GM10266 (cell line): ENCODE results near the gene ST8SIA2.

Experiments used
- DNase-seq: peaks from one replicate; pipeline ENCODE4 v3.0.0; 2012; ENCODE audit errors: extremely low spot score
- TF ChIP-seq, protein P1 (sequence below): IDR thresholded peaks from 2 replicates; pipeline ENCODE4 v1.5.1; 2012; ENCODE audit warnings: mild to moderate bottlenecking, low read depth; ENCODE audit not compliant: control insufficient read depth, insufficient read depth; ENCODE audit errors: missing control alignments

ST8SIA2 gene

DNA sequence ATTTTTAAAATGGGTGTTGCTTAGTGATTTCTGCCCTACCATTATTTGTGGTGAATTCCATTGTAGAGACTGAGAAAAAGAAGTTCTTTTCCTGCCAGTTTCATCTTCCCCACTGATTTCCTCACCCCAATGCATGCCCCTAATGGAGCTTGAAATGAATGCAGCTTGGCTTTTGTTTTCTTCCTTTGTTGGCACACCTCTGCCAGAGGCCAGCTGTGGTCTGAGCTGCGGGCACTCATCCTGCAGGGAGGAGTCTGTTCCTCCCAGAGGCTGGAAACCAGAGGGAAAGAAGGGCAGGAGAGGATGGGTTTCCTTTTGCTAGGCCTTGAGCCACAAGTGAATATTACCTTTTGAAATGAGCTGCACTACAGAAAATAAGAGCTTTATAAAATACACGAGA, 9.3 kb upstream of the ST8SIA2 start:
- DNase-seq: no peak
- TF ChIP-seq, protein P1, sequence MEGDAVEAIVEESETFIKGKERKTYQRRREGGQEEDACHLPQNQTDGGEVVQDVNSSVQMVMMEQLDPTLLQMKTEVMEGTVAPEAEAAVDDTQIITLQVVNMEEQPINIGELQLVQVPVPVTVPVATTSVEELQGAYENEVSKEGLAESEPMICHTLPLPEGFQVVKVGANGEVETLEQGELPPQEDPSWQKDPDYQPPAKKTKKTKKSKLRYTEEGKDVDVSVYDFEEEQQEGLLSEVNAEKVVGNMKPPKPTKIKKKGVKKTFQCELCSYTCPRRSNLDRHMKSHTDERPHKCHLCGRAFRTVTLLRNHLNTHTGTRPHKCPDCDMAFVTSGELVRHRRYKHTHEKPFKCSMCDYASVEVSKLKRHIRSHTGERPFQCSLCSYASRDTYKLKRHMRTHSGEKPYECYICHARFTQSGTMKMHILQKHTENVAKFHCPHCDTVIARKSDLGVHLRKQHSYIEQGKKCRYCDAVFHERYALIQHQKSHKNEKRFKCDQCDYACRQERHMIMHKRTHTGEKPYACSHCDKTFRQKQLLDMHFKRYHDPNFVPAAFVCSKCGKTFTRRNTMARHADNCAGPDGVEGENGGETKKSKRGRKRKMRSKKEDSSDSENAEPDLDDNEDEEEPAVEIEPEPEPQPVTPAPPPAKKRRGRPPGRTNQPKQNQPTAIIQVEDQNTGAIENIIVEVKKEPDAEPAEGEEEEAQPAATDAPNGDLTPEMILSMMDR: no peak

DNA sequence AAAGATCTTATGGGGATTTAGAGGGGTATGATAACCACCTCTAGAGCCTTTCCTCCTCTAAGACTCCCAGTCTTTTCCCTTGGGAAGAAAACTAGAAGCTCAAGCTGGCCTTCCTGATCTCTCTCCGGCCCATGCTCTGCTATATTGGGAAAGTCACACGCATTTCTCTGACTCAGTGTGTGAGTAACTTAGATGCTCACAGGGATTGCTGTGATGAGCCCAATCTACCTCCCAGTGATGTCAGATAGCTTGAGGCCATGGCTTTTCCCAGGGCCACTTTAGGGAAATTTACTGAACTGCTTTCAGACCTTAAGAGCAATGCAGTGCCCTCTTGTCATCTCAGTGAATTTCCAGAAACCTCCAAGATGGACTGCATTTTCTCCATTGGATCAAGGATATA, 8.6 kb upstream of the ST8SIA2 start:
- TF ChIP-seq, protein P1: no peak
- DNase-seq: no peak

DNA sequence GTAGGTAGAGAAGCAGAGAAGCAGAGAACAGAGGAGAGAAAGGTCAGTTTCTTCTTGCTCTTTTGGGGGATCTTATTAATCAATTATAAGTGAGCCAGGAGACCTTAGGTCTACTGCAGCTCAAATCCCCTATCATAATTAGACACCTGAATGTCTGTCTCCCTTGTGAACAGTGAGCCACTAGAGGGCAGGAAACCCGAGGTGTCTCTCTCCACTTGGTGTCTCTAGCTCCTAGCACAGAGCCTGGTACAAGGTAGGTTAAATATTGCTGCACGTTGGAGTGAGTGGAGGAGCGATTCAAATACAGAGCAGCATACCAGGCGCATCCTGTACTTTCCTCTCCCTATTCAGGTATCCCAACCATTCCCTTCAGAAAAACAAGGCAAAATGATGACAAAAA, 2.0 kb upstream of the ST8SIA2 start:
- TF ChIP-seq, protein P1: peak; percentile 37
- peak; percentile 47 for DNase-seq

DNA sequence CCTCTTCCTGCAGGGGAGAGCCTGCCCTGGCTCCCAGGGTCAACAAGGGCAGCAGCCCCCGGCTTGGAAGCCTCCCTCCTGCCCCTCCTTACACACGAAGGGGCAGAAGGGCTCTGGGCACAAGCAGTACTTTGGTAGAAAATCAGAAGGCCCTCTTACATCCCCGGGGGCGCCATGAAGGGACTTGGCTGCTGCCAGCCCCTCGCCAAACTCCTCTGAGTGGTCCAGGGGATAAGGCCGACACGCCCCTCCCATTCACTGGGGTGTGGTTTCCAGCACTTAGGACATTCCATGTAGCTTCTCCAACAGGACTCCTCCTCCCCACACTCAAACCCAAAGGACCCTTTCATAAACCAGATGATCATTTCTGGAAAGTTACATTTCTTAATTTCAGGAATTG, 1.2 kb upstream of the ST8SIA2 start:
- DNase-seq: no peak

DNA sequence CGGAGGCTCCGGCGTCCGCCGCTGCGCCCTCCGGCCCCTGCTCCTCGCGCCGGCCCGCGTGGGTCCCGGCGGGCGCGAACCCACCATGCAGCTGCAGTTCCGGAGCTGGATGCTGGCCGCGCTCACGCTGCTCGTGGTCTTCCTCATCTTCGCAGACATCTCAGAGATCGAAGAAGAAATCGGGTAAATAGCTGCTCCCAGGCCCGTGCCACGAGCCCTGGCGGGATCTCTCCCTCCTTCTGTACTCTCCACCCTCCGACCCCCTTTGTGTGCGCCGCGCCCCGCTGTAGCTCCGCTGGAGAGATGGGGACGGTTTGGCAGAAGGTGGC, 263 bp downstream of the ST8SIA2 start:
- DNase-seq: no peak
- TF ChIP-seq, protein P1: no peak

More for the DNA sequence above, 1.2 kb upstream of the ST8SIA2 start:
- TF ChIP-seq, protein P1: no peak

DNA sequence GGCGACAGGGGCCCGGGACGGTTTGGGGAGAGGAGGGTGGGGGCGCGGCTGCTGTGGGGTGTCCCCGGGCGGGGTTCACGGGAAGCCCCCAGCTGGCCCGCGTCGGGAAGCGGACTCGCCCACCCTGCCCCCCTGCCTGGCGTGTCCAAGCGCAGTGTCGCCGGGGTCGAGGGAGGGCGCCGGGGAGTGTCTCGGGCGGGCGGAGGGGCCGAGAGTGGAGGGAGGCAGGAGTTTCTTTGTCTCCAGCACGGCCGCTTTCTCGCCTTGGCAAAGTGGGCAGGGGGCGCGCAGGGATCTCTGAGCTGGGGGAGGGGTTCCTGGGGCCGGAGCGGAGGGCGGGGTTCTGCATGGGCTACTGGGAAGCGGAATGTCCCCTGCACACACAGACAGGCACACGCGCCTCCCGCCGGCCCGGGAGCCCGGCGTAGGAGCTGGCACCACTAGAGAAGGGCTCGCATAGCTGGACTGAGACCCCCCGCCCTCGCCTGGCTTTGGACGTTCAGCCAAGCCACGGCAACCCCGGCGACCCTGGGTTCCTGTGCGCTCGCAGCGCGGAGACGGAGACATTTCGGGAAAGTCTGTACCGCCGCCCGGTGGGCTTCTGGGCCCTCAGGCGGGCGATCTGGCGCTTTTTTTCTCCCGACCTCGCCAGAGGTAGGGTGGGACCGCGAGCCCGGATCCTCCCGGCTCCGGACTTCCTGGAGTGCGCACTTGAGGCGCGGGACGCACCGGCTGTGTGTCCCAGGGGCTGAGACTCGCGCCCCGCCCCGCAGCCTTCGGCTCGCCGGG, 822 bp downstream of the ST8SIA2 start:
- TF ChIP-seq, protein P1: no peak
- no peak for DNase-seq

DNA sequence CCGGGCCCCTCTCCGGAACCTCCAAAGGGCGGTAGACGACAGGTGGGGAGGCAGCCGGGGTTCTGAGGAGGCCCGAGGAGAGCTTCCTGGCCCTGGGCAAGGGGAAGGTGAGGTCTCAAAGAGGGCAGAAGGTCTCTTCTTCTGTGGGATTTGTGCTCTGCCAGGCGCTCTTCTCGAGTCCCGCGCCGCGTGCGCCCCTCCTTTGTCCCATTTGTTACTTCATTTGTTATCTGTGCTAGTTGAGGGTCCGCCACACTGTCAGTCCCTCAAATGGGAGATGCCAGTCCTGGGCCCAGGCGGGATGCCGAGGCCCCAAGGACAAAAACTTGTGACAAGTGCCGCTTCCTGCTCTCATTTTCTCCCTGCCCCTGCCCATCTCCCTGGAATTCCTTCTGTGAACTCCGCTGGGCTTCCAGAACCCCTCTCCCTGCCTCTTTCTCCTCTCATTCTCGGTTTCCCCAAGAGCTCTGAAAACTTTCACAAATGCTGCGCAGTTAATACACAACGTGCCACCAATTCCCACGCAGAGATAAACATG, 1.5 kb downstream of the ST8SIA2 start:
- TF ChIP-seq, protein P1: no peak
- DNase-seq: no peak
